Prostate gland (tissue), 2 donors: ENCODE measurements around the gene PROK2.

ENCODE experiments used
- CTCF ChIP-seq, 4 experiments: fragments of 200-600 bp in 2 of 4; fragments of 450-650 bp in 2 of 4; sonication (generic) in 2 of 4; IDR thresholded peaks; 1 replicate in 3 of 4; 2 replicates in 1 of 4; pipeline ENCODE4 v1.5.1; 2016 to 2019; ENCODE audit warnings: antibody characterized with exemption in 4 of 4, mild to moderate bottlenecking in 2 of 4, moderate library complexity in 2 of 4
- POLR2A ChIP-seq: fragments of 450-650 bp; IDR thresholded peaks from one replicate; pipeline ENCODE4 v1.6.1; 2016; ENCODE audit warnings: antibody characterized with exemption, mild to moderate bottlenecking

- TF ChIP-seq CTCF (IDR thresholded peaks at IDR 0.05) = no peak
- TF ChIP-seq POLR2A = no peak
Measured at GRCh38 chr3:71786217-71786549, 1.2 kb upstream of the PROK2 start.
